HepG2 (cell line): ENCODE data around the gene PRKAR2A. TPM values are rescaled to one million over a fixed set of nuclear protein-coding genes. Genes with fewer than 3 reads are reported as not detected.

Experiments
- DZIP1 ChIP-seq: sonication (generic); formaldehyde crosslinking; IDR thresholded peaks from 2 replicates; pipeline ENCODE4 v1.5.0; 2020; ENCODE audit warnings: mild to moderate bottlenecking, missing genetic modification reagents
- ELF3 ChIP-seq: IDR thresholded peaks from 2 replicates; pipeline ENCODE4 v1.6.1; 2016; ENCODE audit warnings: missing genetic modification reagents, missing compliant biosample characterization
- ETV5 ChIP-seq: IDR thresholded peaks from 2 replicates; pipeline ENCODE4 v1.6.1; 2018; ENCODE audit warnings: missing biosample characterization, missing genetic modification reagents, inconsistent platforms, borderline replicate concordance
- FOXA1 ChIP-seq, 2 experiments: fragments of 450-650 bp in 1 of 2; sonication (generic) in 1 of 2; formaldehyde crosslinking in 1 of 2; IDR thresholded peaks; 2 replicates each; pipeline versions ENCODE4 v1.4.0 to v1.6.1; 2016 to 2020; ENCODE audit warnings: missing genetic modification reagents in 1 of 2
- FOXJ3 ChIP-seq: sonication (generic); formaldehyde crosslinking; IDR thresholded peaks from 2 replicates; pipeline ENCODE4 v1.4.0; 2020; ENCODE audit warnings: missing genetic modification reagents, mild to moderate bottlenecking, borderline replicate concordance
- GMEB1 ChIP-seq: sonication (generic); formaldehyde crosslinking; IDR thresholded peaks from 2 replicates; pipeline ENCODE4 v1.5.1; 2020; ENCODE audit warnings: missing genetic modification reagents, mild to moderate bottlenecking, borderline replicate concordance
- IRF9 ChIP-seq: sonication (generic); formaldehyde crosslinking; IDR thresholded peaks from 2 replicates; pipeline ENCODE4 v1.8.0; 2022; ENCODE audit warnings: missing genetic modification reagents, mild to moderate bottlenecking, borderline replicate concordance
- KDM3A ChIP-seq: IDR thresholded peaks from 2 replicates; pipeline ENCODE4 v1.6.1; 2018; ENCODE audit warnings: low read depth, missing compliant biosample characterization
- NCOA2 ChIP-seq: sonication (generic); formaldehyde crosslinking; IDR thresholded peaks from 2 replicates; pipeline ENCODE4 v1.8.0; 2022; ENCODE audit warnings: inconsistent platforms
- PHF8 ChIP-seq: sonication (generic); formaldehyde crosslinking; IDR thresholded peaks from 2 replicates; pipeline ENCODE4 v1.5.0; 2020; ENCODE audit warnings: missing genetic modification reagents
- PLSCR1 ChIP-seq: sonication (generic); formaldehyde crosslinking; IDR thresholded peaks from 2 replicates; pipeline ENCODE4 v1.5.0; 2020; ENCODE audit warnings: missing genetic modification reagents, mild to moderate bottlenecking, borderline replicate concordance
- SATB2 ChIP-seq: sonication (generic); formaldehyde crosslinking; IDR thresholded peaks from 2 replicates; pipeline ENCODE4 v1.5.0; 2020; ENCODE audit warnings: missing genetic modification reagents
- SIN3B ChIP-seq: fragments of 150-350 bp; IDR thresholded peaks from 2 replicates; pipeline ENCODE4 v1.6.1; 2014; ENCODE audit warnings: low read length
- TCF12 ChIP-seq, 2 experiments: fragments of 450-650 bp in 1 of 2; sonication (generic) in 1 of 2; formaldehyde crosslinking in 1 of 2; IDR thresholded peaks; 2 replicates each; pipeline versions ENCODE4 v1.6.1 to v1.8.0; 2017 to 2022; ENCODE audit warnings: antibody characterized with exemption in 1 of 2, mild to moderate bottlenecking in 1 of 2, missing genetic modification reagents in 1 of 2, moderate library complexity in 1 of 2
- ZFP36L1 ChIP-seq: sonication (generic); formaldehyde crosslinking; IDR thresholded peaks from 2 replicates; pipeline ENCODE4 v1.8.0; 2022; ENCODE audit warnings: mild to moderate bottlenecking, missing genetic modification reagents, moderate library complexity
- ZNF30 ChIP-seq: sonication (generic); formaldehyde crosslinking; IDR thresholded peaks from 2 replicates; pipeline ENCODE4 v1.5.0; 2020; ENCODE audit warnings: mild to moderate bottlenecking, missing genetic modification reagents
- ZNF326 ChIP-seq: sonication (generic); formaldehyde crosslinking; IDR thresholded peaks from 2 replicates; pipeline ENCODE4 v1.4.0; 2020; ENCODE audit warnings: missing genetic modification reagents, borderline replicate concordance
- ZNF747 ChIP-seq: sonication (generic); formaldehyde crosslinking; IDR thresholded peaks from 2 replicates; pipeline ENCODE4 v1.8.1; 2023; ENCODE audit warnings: missing genetic modification reagents, mild to moderate bottlenecking, borderline replicate concordance
- ZNF75D ChIP-seq: sonication (generic); formaldehyde crosslinking; IDR thresholded peaks from 2 replicates; pipeline ENCODE4 v1.8.1; 2023; ENCODE audit warnings: missing genetic modification reagents, mild to moderate bottlenecking, borderline replicate concordance
- ZNF83 ChIP-seq: sonication (generic); formaldehyde crosslinking; IDR thresholded peaks from 2 replicates; pipeline ENCODE4 v1.4.0; 2020; ENCODE audit warnings: missing genetic modification reagents, mild to moderate bottlenecking, borderline replicate concordance
- polyA plus RNA-seq, 8 experiments: library from polyadenylated mRNA; depleted of rRNA in 3 of 8; stranded (reverse) in 7 of 8; unstranded in 1 of 8; fragments of >200 nt; fragmentation: Illumina TruSeq in 4 of 8; extraction: Trizol in 4 of 8; gene quantifications; 2 replicates each; pipeline versions ENCODE4 v1.2.1 to v1.2.3, GENCODE V29; 2011 to 2016; ENCODE audit warnings: low read depth in 4 of 8, missing spikeins in 1 of 8, mixed read lengths in 1 of 8; ENCODE audit not compliant: insufficient read depth in 1 of 8
- total RNA-seq, 5 experiments: library from RNA; depleted of rRNA; stranded (reverse); fragments of >200 nt; fragmentation: Illumina TruSeq; extraction: Trizol; gene quantifications; 2 replicates each; pipeline ENCODE4 v1.2.3, GENCODE V29; 2016; ENCODE audit warnings: low read depth in 1 of 5

The PRKAR2A gene
- total and polyA plus RNA-seq, 2 of the 13 experiments (the other 11 are each of a cell fraction or from before 2014, with no cell fraction given), result 11.8 to 29.2 TPM

- TF ChIP-seq FOXJ3 (CRISPR knock-in tag) (no peak), PHF8 (peak; percentile 73; the same call in 1 of the 2 replicates), SATB2 (CRISPR knock-in tag) (no peak), ZNF747 (CRISPR knock-in tag) (0 out of 2 replicates have a peak, but pooled peaks have one; percentile 44), KDM3A (CRISPR knock-in tag) (no peak), ZFP36L1 (CRISPR knock-in tag) (peak; percentile 77; the same call in 1 of the 2 replicates), ZNF75D (CRISPR knock-in tag) (no peak), FOXA1 (IDR thresholded peaks at IDR 0.05) (no peak), FOXA1 (CRISPR knock-in tag; IDR thresholded peaks at IDR 0.05) (no peak), NCOA2 (no peak), PLSCR1 (no peak), ZNF30 (no peak), ELF3 (CRISPR knock-in tag) (peak; percentile 74), DZIP1 (no peak), GMEB1 (CRISPR knock-in tag) (peak; percentile 55; the same call in 1 of the 2 replicates), ETV5 (CRISPR knock-in tag) (peak; percentile 89), TCF12 (IDR thresholded peaks at IDR 0.05) (no peak), TCF12 (CRISPR knock-in tag; IDR thresholded peaks at IDR 0.05) (no peak), IRF9 (CRISPR knock-in tag) (no peak), SIN3B (no peak), ZNF83 (CRISPR knock-in tag) (no peak), ZNF326 (no peak)
Observed at GRCh38 chr3:48716982-48717746, 130.5 kb downstream of the PRKAR2A start, which contains the start of gene IP6K2 (continued).
